Eye (tissue), 1 donor: ENCODE measurements around the gene SFXN1.
"Not testable (repeated sequence)": the region's sequence is repeated elsewhere in the genome, so short reads cannot be mapped to it uniquely, and the experiment has no call there.

ENCODE experiments used
- DNase-seq: peaks from one replicate; pipeline ENCODE4 v3.0.0-alpha.2; 2015

SFXN1 gene

GRCh38 chr5:175494264-175495183, 16.2 kb downstream of the SFXN1 start:
- no peak for DNase-seq

DNA sequence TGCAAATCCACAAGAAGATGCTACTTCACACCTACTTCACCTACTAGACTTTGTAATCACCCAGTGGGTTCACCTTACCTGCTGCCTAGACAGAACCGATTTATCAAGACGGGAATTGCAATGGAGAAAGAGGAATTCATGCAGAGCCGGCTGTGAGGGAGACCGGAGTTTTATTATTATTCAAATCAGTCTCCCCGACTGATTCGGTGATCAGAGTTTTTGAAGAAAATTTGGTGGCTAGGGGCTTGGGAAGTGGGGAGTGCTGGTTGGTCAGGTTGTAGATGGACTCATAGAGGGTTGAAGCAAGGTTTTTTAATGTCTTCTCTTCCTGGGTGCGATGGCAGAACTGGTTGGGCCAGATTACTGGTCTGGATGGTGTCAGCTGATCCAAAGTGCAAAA, 23.4 kb downstream of the SFXN1 start:
- no peak for DNase-seq

DNA sequence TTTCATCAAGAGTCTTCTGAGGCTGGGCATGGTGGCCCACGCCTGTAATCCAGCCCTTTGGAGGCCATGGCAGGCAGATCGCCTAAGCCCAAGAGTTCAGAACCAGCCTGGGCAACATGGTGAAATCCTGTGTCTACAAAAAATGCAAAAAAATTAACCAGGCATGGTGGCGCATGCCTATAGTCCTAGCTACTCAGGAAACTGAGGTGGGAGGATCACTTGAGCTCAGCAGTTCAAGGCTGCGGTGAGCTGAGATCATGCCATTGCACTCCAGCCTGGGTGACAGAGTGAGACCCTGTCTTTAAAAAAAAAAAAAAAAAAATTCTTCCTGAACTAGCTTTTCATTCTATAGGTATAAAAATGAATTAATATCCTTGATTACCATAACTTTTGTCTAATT, 29.3 kb downstream of the SFXN1 start:
- DNase-seq = not testable (repeated sequence)

- DNase-seq = no peak
Measured at GRCh38 chr5:175508896-175509295, 30.5 kb downstream of the SFXN1 start.

DNA sequence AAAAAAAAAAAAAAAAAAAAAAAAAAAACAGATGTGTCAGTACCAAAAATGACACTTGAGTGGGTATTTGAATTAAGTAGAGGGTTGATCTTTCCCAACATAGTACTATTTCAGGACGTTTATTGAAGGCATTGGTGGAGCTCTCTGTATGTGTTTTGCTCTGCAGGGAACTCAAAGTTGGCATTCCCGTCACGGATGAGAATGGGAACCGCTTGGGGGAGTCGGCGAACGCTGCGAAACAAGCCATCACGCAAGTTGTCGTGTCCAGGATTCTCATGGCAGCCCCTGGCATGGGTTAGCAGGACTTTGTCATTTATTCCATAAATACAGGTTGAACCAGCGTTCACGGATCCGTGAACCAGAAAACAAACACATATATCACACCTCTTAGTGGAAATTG, 34.9 kb downstream of the SFXN1 start:
- DNase-seq = no peak

DNA sequence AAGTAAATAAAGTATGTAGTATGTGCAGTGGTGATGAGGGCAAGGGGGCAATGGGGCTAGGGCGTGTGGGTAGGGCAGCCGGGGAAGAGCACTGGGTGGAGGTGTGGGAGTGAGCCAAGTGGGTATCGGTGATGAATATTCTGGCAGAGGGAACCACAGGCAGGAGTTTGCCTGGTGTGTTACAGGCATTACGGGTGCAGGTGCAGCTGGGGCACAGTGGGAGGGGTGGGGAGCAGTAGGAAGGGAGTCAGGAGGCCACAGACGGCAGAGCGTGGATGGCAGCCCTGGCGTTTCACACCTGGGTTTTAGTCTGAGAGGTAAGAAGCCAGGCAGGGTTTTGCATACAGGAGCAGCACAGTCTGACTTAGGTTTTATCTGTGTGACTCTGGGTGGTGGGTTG, 35.4 kb downstream of the SFXN1 start:
- DNase-seq = no peak

GRCh38 chr5:175516933-175517823, 38.8 kb downstream of the SFXN1 start:
- DNase-seq = peak; percentile 35

DNA sequence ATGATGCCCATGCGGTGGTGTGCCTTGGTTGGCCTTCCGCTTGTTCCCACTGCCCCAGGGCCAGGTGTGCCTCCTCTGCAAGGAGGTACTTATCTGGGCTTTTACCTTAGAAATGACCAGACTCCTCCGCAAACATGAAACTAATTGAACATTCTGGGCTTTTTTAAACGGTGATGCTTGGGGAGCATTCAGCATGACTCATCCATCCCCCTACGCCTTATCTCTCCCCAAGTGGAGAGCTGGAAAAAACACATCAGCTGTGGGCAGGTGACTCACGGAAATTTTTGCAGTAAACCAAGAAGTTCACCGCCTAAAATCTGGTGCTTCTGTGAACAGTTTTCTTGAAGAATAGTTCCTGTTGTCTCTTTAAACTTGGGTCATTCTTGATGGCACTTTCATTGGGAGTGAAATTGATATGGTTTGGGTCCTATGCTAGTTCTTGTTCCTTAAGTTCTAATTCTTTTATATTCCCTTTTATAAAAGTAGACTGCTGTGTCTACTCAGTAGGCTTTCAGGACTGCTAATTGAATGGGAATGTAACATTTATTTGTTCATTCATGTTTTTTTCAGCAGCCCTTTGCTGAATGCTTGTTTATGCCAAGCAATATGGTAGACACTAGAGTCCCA, 39.6 kb downstream of the SFXN1 start:
- no peak for DNase-seq

GRCh38 chr5:175519006-175519405, 40.6 kb downstream of the SFXN1 start:
- DNase-seq = no peak

DNA sequence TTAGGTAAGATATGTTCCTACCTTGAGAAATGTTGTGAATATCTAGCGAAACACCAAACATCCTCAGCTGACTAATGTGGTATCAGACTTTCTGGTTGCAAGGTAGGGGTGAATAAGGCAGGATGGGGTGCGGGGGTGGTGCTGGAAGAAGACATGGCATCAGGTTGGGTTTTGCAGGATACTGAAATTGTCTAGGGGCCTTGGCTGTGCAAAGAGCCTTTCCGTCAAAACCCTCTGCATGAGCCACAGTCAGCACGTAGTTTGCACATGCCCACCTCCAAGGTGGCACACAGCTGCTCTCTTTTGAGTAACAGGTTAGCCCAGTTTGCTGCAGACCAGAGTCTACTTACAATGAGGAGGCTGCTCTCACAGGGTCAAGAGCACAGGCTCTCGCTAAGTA, 42.0 kb downstream of the SFXN1 start:
- DNase-seq = no peak

GRCh38 chr5:175520873-175521272, 42.5 kb downstream of the SFXN1 start:
- no peak for DNase-seq

DNA sequence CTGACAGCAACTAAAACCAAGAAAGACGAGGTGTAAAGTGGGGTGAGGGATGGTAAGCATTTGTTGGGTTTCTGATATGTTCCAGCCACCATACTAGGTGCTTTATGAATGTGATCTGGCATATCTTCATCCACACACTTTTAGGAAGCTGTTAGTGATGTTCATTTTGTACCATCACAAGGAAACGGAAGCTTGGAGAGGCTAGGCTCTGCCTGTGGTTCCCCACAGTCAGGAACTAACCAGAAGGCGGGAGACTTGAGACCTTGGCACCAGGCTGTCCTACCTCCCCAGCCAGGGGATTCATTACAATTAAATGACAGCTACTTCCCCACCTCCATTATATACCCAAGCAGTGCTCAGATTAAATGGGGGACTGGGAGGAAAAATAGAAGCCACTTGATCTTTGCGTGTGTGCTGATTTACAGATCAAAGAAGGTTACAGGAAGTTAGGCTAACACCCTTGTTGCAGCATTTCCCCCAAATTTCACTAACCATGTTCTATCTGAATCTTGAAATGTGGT, 43.0 kb downstream of the SFXN1 start:
- DNase-seq = no peak

DNA sequence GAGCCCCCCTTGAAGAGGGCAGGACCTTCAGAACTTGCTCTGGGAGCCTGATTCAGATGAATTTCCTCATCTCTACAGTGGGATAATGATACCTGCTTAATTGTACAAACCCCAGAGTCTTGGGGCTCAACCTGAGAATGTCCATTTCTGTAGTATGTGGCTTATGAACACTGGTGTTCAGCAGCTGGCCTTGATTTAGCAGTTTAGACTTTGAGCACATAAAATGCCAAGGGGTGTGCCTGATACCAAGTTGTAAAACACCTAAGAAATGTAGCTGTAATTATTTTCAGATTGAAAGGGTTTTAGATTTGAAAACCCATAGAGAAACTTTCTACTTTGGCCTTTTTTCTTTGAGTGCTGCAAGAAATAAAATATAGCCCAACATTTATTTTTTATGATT, 44.9 kb downstream of the SFXN1 start:
- no peak for DNase-seq

- DNase-seq = no peak
Measured at GRCh38 chr5:175524211-175524610, 45.9 kb downstream of the SFXN1 start.

- DNase-seq = no peak
Measured at GRCh38 chr5:175526691-175527090, 48.3 kb downstream of the SFXN1 start.

DNA sequence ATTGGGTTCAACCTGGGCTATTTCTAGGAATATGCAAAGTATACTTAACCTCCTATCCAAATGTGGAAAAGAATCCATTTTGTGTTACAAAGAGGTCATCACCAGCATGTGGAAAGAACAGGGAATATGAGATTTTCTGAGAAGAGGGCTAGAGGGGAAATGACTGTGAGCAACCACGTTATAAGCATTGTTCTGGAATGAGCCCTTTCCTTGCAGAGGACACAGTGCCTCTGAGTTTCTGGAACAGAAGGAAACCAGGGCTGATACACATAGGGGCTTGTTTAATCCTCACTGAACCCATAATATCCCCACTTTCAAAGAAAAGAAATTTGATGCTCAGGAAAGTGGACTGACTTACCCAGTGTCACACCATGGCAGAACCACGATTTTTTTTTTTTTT, 53.0 kb downstream of the SFXN1 start:
- DNase-seq = no peak

DNA sequence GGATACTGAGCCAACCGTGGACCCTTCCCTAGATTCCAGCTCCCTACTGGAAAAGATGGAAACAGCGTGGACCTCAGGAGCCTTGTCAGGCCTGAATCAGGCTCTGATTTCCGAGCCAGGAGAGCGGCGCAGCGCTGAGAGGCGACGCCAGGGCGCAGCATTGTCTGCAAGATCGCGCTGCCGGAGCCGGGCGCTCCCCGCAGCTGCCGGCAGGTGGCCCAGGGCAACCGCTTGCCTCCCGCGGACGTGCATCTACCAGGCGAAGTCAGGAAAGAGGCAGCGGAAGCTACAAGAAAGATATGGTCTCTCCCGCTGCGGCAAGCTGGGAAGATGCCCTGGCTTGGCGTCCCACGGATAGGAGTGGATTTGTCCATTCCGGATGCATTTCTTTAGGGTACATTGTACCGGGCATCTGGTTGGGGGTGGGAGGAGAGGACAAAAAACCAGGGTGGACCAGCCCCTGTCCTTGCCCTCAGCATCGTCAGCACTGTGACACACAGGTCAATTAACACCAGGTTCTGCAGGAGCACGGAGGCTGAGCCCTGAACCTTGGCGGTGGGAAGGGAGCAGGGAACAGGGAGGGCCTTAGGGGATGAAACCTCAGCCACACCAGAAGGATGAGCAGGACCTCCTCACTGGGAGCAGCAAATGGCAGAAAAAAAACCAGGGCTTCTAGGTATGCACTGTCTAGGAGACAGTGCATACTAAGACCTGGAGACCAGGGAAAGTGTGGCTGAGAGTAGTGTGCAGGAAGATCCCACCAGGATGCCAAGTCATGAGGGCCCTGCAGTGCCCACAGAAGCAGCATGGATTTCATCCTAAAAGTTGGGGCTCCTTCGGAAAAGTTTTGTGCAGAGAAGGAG, 55.9 kb downstream of the SFXN1 start:
- DNase-seq = peak; percentile 92

DNA sequence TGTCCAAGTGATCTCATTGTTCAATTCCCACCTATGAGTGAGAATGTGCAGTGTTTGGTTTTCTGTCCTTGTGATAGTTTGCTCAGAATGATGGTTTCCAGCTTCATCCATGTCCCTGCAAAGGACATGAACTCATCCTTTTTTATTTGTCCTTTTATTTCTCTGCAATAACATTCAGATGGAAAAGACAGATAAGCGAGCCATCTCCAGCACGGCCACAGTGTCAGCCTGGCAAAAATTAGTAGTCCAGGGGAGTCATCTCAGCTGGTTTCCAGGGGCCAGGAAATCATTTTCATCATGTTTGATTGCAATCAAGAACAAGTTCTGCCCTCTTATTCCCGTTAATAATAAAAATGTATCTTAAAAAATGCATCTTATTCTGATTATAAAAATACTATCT, 57.0 kb downstream of the SFXN1 start:
- not testable (repeated sequence) for DNase-seq

- DNase-seq = no peak
Measured at GRCh38 chr5:175535796-175536195, 57.4 kb downstream of the SFXN1 start.

- no peak for DNase-seq
Measured at GRCh38 chr5:175538576-175538975, 60.2 kb downstream of the SFXN1 start.

DNA sequence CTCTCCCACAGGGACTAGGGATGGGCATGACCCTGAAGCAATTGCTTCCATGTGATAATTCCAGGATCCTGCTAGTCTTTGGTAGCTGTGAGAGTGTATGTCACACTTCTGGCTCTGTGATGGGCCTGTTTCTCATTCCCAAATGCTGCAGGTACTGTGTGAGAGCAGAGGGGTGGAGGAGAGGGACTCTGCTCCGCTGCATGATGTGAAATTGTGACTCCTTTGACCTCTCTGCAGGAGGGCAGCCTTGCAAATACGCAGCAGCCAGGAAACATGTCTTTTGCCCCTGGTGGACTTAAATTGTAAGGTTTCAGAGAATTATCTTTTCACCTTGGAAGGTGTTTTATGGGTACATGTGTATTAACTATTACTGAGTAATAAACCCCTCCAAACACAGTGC, 61.6 kb downstream of the SFXN1 start:
- no peak for DNase-seq

GRCh38 chr5:175541264-175541663, 62.9 kb downstream of the SFXN1 start:
- no peak for DNase-seq
